ENCODE measurements around the gene MAGI1. TPM values are rescaled to one million over a fixed set of nuclear protein-coding genes. Genes with fewer than 3 reads are reported as not detected.
A peak's percentile ranks its signal among the peaks of the same experiment; 100 is the strongest.

MAGI1 gene
- total and polyA plus RNA-seq, 4 donors = 9.9 to 88.1 (median 24.6) TPM

- ATAC-seq (ENCODE audit: insufficient read depth, low FRiP score) = no peak
- Histone ChIP-seq H3K27ac (ENCODE audit: low read depth in 1 of 2, low read length in 1 of 2) (no peak overlapping the region), H3K9me3 (ENCODE audit: control insufficient read depth in 4 of 4, insufficient read depth in 3 of 4, low read length in 3 of 4) (peaks cover 0 to 9% (median 6%) of the 10 kb centered on the region in 4 donors), H3K36me3 (ENCODE audit: control insufficient read depth in 4 of 4, insufficient read depth in 4 of 4, low read length in 4 of 4) (no peaks in the 10 kb centered on the region), H3K4me1 (ENCODE audit: control insufficient read depth in 5 of 5, insufficient read depth in 5 of 5, low read length in 5 of 5) (peaks cover 0 to 3% (median 0%) of the 10 kb centered on the region in 5 donors), H3K4me3 (no peak overlapping the region), H3K27me3 (ENCODE audit: control insufficient read depth in 3 of 3, insufficient read depth in 3 of 3, low read length in 2 of 3) (no peaks in the 10 kb centered on the region), H3K9ac (ENCODE audit: insufficient read depth in 1 of 2, low read length in 2 of 2) (no peak overlapping the region)
- no peak for DNase-seq
- TF ChIP-seq CTCF (IDR thresholded peaks at IDR 0.05; ENCODE audit: control extremely low read depth, extremely low read depth) = no peak
- 87 to 88% methylated on average over 7 of the region's 7 CpGs for WGBS, 2 donors
These were observed 715.8 kb downstream of the MAGI1 start for GRCh38 chr3:65322910-65323309.

- TF ChIP-seq CTCF (IDR thresholded peaks at IDR 0.05; ENCODE audit: control extremely low read depth, extremely low read depth) = no peak
- Histone ChIP-seq H3K9me3 (ENCODE audit: control insufficient read depth in 4 of 4, insufficient read depth in 3 of 4, low read length in 3 of 4) (peaks cover 0 to 9% (median 6%) of the 10 kb centered on the region in 4 donors), H3K36me3 (ENCODE audit: control insufficient read depth in 4 of 4, insufficient read depth in 4 of 4, low read length in 4 of 4) (no peaks in the 10 kb centered on the region), H3K27ac (ENCODE audit: low read depth in 1 of 2, low read length in 1 of 2) (no peak overlapping the region), H3K4me1 (ENCODE audit: control insufficient read depth in 5 of 5, insufficient read depth in 5 of 5, low read length in 5 of 5) (peaks cover 0 to 4% (median 0%) of the 10 kb centered on the region in 5 donors), H3K9ac (ENCODE audit: insufficient read depth in 1 of 2, low read length in 2 of 2) (no peak overlapping the region), H3K27me3 (ENCODE audit: control insufficient read depth in 3 of 3, insufficient read depth in 3 of 3, low read length in 2 of 3) (no peaks in the 10 kb centered on the region), H3K4me3 (no peak overlapping the region)
- 63 to 81% methylated on average over 1 of the region's 1 CpG for WGBS, 2 donors
- ATAC-seq (ENCODE audit: insufficient read depth, low FRiP score) = no peak
- no peak for DNase-seq
These were observed 720.5 kb downstream of the MAGI1 start for GRCh38 chr3:65318231-65318630.

GRCh38 chr3:65314916-65315315, 723.8 kb downstream of the MAGI1 start:
- Histone ChIP-seq H3K9ac (ENCODE audit: insufficient read depth in 1 of 2, low read length in 2 of 2) (no peak overlapping the region), H3K9me3 (ENCODE audit: control insufficient read depth in 4 of 4, insufficient read depth in 3 of 4, low read length in 3 of 4) (no peaks in the 10 kb centered on the region), H3K27ac (ENCODE audit: low read depth in 1 of 2, low read length in 1 of 2) (no peak overlapping the region), H3K4me3 (no peak overlapping the region), H3K27me3 (ENCODE audit: control insufficient read depth in 3 of 3, insufficient read depth in 3 of 3, low read length in 2 of 3) (no peaks in the 10 kb centered on the region), H3K4me1 (ENCODE audit: control insufficient read depth in 5 of 5, insufficient read depth in 5 of 5, low read length in 5 of 5) (peaks cover 0 to 4% (median 0%) of the 10 kb centered on the region in 5 donors), H3K36me3 (ENCODE audit: control insufficient read depth in 4 of 4, insufficient read depth in 4 of 4, low read length in 4 of 4) (no peaks in the 10 kb centered on the region)
- peak in 2 of 3 donors; percentile 31 to 67 for DNase-seq
- 62 to 66% methylated on average over 1 of the region's 1 CpG for WGBS, 2 donors
- no peak for ATAC-seq (ENCODE audit: insufficient read depth, low FRiP score)
- no peak for TF ChIP-seq CTCF (IDR thresholded peaks at IDR 0.05; ENCODE audit: control extremely low read depth, extremely low read depth)

- H3K4me3 ChIP-seq = no peak overlapping the region
- ATAC-seq (ENCODE audit: insufficient read depth, low FRiP score) (no peak), DNase-seq (no peak)
- no peak overlapping the region for H3K27ac ChIP-seq (ENCODE audit: low read depth in 1 of 2, low read length in 1 of 2)
- no peak overlapping the region for H3K9ac ChIP-seq (ENCODE audit: insufficient read depth in 1 of 2, low read length in 2 of 2)
- H3K4me1 ChIP-seq (ENCODE audit: control insufficient read depth in 5 of 5, insufficient read depth in 5 of 5, low read length in 5 of 5) = peaks cover 0 to 4% (median 0%) of the 10 kb centered on the region in 5 donors
- no peaks in the 10 kb centered on the region for H3K9me3 ChIP-seq (ENCODE audit: control insufficient read depth in 4 of 4, insufficient read depth in 3 of 4, low read length in 3 of 4)
- no peak for TF ChIP-seq CTCF (IDR thresholded peaks at IDR 0.05; ENCODE audit: control extremely low read depth, extremely low read depth)
- H3K27me3 ChIP-seq (ENCODE audit: control insufficient read depth in 3 of 3, insufficient read depth in 3 of 3, low read length in 2 of 3) = no peaks in the 10 kb centered on the region
- 81 to 88% methylated on average over 4 of the region's 4 CpGs for WGBS, 2 donors
- no peaks in the 10 kb centered on the region for H3K36me3 ChIP-seq (ENCODE audit: control insufficient read depth in 4 of 4, insufficient read depth in 4 of 4, low read length in 4 of 4)
These were observed 724.4 kb downstream of the MAGI1 start for GRCh38 chr3:65314269-65314668.

Measured in lung (tissue), 12 donors.